ENCODE measurements around the gene GRM7. TPM values are rescaled to one million over a fixed set of nuclear protein-coding genes. Genes with fewer than 3 reads are reported as not detected.

The GRM7 gene
- total and polyA plus RNA-seq, 2 donors (not counting 1 experiment from before 2014, with no cell fraction given), result not detected

GRCh38 chr3:6878731-6879130 is 17.8 kb downstream of the GRM7 start:
- Histone ChIP-seq H3K4me3 (replicated peaks in 1 of 4; ENCODE audit: control extremely low read depth in 1 of 4, insufficient read depth in 1 of 4, low read depth in 3 of 4, low read length in 4 of 4) (no peak overlapping the region), H3K79me2 (ENCODE audit: control insufficient read depth, insufficient read depth, low read length) (no peaks in the 10 kb centered on the region), H3K36me3 (ENCODE audit: control insufficient read depth, insufficient read depth, low read length) (no peaks in the 10 kb centered on the region), H3K4me2 (ENCODE audit: extremely low read depth, insufficient read depth, low read length) (no peak overlapping the region), H2AFZ (ENCODE audit: low read length) (no peak overlapping the region), H3K4me1 (ENCODE audit: control insufficient read depth, extremely low read depth, insufficient read depth, low read length) (no peaks in the 10 kb centered on the region), H3K9me3 (ENCODE audit: control insufficient read depth, insufficient read depth, low read depth, low read length) (no peaks in the 10 kb centered on the region), H3K27me3 (ENCODE audit: control insufficient read depth, insufficient read depth, low read length) (no peaks in the 10 kb centered on the region), H3K9ac (ENCODE audit: insufficient read depth, low read length) (no peak overlapping the region), H4K20me1 (ENCODE audit: control insufficient read depth, extremely low read depth, insufficient read depth, low read length) (no peaks in the 10 kb centered on the region), H3K27ac (ENCODE audit: insufficient read depth, low read length) (no peak overlapping the region)
- DNase-seq (ENCODE audit: low read depth in 2 of 2), result no peak
- TF ChIP-seq CTCF (conservative IDR thresholded peaks at IDR 0.05 in 1 of 2, IDR thresholded peaks at IDR 0.05 in 1 of 2; ENCODE audit: low read depth in 1 of 2, low read length in 2 of 2) (no peak), EZH2 (IDR thresholded peaks at IDR 0.05; ENCODE audit: low read length, missing control alignments) (no peak)

DNA sequence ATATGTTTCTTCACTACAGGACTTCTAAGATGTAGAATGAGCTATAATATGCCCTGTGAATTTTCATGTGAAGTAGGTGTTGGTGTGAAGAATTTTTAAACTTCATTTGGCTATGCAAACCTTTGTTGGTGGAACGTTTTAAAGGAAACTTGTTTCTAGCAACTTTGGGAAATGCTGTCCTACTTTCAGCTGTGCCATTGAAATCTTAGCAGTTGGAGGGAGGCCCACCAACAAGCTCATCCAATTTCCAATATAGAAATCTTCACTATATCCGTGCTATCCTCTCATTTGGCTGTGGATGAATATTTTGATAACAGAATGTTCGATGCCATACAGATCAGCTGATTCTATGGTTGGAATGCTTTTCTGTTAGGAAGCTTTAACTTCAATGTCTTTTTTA is 51.3 kb downstream of the GRM7 start:
- H3K27me3 ChIP-seq (ENCODE audit: control insufficient read depth, insufficient read depth, low read length), result no peaks in the 10 kb centered on the region
- H3K9me3 ChIP-seq (ENCODE audit: control insufficient read depth, insufficient read depth, low read depth, low read length), result no peaks in the 10 kb centered on the region
- H3K27ac ChIP-seq (ENCODE audit: insufficient read depth, low read length), result no peak overlapping the region
- no peak overlapping the region for H2AFZ ChIP-seq (ENCODE audit: low read length)
- no peak for TF ChIP-seq EZH2 (IDR thresholded peaks at IDR 0.05; ENCODE audit: low read length, missing control alignments)
- TF ChIP-seq CTCF (conservative IDR thresholded peaks at IDR 0.05 in 1 of 2, IDR thresholded peaks at IDR 0.05 in 1 of 2; ENCODE audit: low read depth in 1 of 2, low read length in 2 of 2), result no peak
- no peaks in the 10 kb centered on the region for H3K4me1 ChIP-seq (ENCODE audit: control insufficient read depth, extremely low read depth, insufficient read depth, low read length)
- no peaks in the 10 kb centered on the region for H3K79me2 ChIP-seq (ENCODE audit: control insufficient read depth, insufficient read depth, low read length)
- no peak for DNase-seq (ENCODE audit: low read depth in 2 of 2)
- H3K4me3 ChIP-seq (replicated peaks in 1 of 4; ENCODE audit: control extremely low read depth in 1 of 4, insufficient read depth in 1 of 4, low read depth in 3 of 4, low read length in 4 of 4), result no peak overlapping the region
- H3K4me2 ChIP-seq (ENCODE audit: extremely low read depth, insufficient read depth, low read length), result no peak overlapping the region
- no peaks in the 10 kb centered on the region for H4K20me1 ChIP-seq (ENCODE audit: control insufficient read depth, extremely low read depth, insufficient read depth, low read length)
- H3K36me3 ChIP-seq (ENCODE audit: control insufficient read depth, insufficient read depth, low read length), result no peaks in the 10 kb centered on the region
- H3K9ac ChIP-seq (ENCODE audit: insufficient read depth, low read length), result no peak overlapping the region

- Histone ChIP-seq H3K9ac (ENCODE audit: insufficient read depth, low read length) (no peak overlapping the region), H2AFZ (ENCODE audit: low read length) (no peak overlapping the region), H3K4me2 (ENCODE audit: extremely low read depth, insufficient read depth, low read length) (no peak overlapping the region), H3K9me3 (ENCODE audit: control insufficient read depth, insufficient read depth, low read depth, low read length) (no peaks in the 10 kb centered on the region), H4K20me1 (ENCODE audit: control insufficient read depth, extremely low read depth, insufficient read depth, low read length) (no peaks in the 10 kb centered on the region), H3K79me2 (ENCODE audit: control insufficient read depth, insufficient read depth, low read length) (no peaks in the 10 kb centered on the region), H3K36me3 (ENCODE audit: control insufficient read depth, insufficient read depth, low read length) (no peaks in the 10 kb centered on the region), H3K4me1 (ENCODE audit: control insufficient read depth, extremely low read depth, insufficient read depth, low read length) (no peaks in the 10 kb centered on the region), H3K27ac (ENCODE audit: insufficient read depth, low read length) (no peak overlapping the region), H3K4me3 (replicated peaks in 1 of 4; ENCODE audit: control extremely low read depth in 1 of 4, insufficient read depth in 1 of 4, low read depth in 3 of 4, low read length in 4 of 4) (no peak overlapping the region), H3K27me3 (ENCODE audit: control insufficient read depth, insufficient read depth, low read length) (no peaks in the 10 kb centered on the region)
- DNase-seq (ENCODE audit: low read depth in 2 of 2), result no peak
- no peak for TF ChIP-seq CTCF (conservative IDR thresholded peaks at IDR 0.05 in 1 of 2, IDR thresholded peaks at IDR 0.05 in 1 of 2; ENCODE audit: low read depth in 1 of 2, low read length in 2 of 2)
- TF ChIP-seq EZH2 (IDR thresholded peaks at IDR 0.05; ENCODE audit: low read length, missing control alignments), result no peak
Measured at GRCh38 chr3:6915898-6916297, 55.0 kb downstream of the GRM7 start.
